Measurements from ENCODE around the gene DOLPP1. TPM values are rescaled to one million over a fixed set of nuclear protein-coding genes. Genes with fewer than 3 reads are reported as not detected.
A peak's percentile ranks its signal among the peaks of the same experiment; 100 is the strongest.

DOLPP1 gene
- total and polyA plus RNA-seq, 2 of the 13 experiments (the other 11 are each of a cell fraction or from before 2014, with no cell fraction given) = 21.0 to 34.1 TPM

- no peak for TF ChIP-seq TBP (CRISPR knock-in tag; IDR thresholded peaks at IDR 0.05)
- no peak for TF ChIP-seq ZNF431 (CRISPR knock-in tag; IDR thresholded peaks at IDR 0.05; ENCODE audit: borderline replicate concordance, low read depth)
- TF ChIP-seq TOE1 (CRISPR knock-in tag; IDR thresholded peaks at IDR 0.05) = no peak
- no peak; the same call in 1 of the 2 replicates for TF ChIP-seq ZFP90 (CRISPR knock-in tag; IDR thresholded peaks at IDR 0.05; ENCODE audit: borderline replicate concordance)
- TF ChIP-seq ZNF674 (CRISPR knock-in tag; IDR thresholded peaks at IDR 0.05; ENCODE audit: low read depth) = no peak
- 0 out of 2 replicates have a peak, but pooled peaks have one; percentile 40 for TF ChIP-seq ZNF616 (CRISPR knock-in tag; IDR thresholded peaks at IDR 0.05; ENCODE audit: low read depth)
- no peak for TF ChIP-seq GTF3A (CRISPR knock-in tag; conservative IDR thresholded peaks at IDR 0.05)
- peak; percentile 42; the same call in 1 of the 2 replicates for TF ChIP-seq PAXIP1 (CRISPR knock-in tag; conservative IDR thresholded peaks at IDR 0.05)
- TF ChIP-seq FOXC1 (CRISPR knock-in tag; IDR thresholded peaks at IDR 0.05; ENCODE audit: borderline replicate concordance) = 0 out of 2 replicates have a peak, but pooled peaks have one; percentile 84
- no peak for TF ChIP-seq CBFB (CRISPR knock-in tag; IDR thresholded peaks at IDR 0.05)
- TF ChIP-seq ZSCAN29 (CRISPR knock-in tag; conservative IDR thresholded peaks at IDR 0.05) = no peak
- peak; percentile 30; the same call in 1 of the 2 replicates for TF ChIP-seq ETV5 (CRISPR knock-in tag; IDR thresholded peaks at IDR 0.05; ENCODE audit: borderline replicate concordance)
- TF ChIP-seq MTF1 (CRISPR knock-in tag; IDR thresholded peaks at IDR 0.05) = no peak
- peak; percentile 74 for TF ChIP-seq POGZ (CRISPR knock-in tag; IDR thresholded peaks at IDR 0.05)
- TF ChIP-seq CBX5 (CRISPR knock-in tag; IDR thresholded peaks at IDR 0.05; ENCODE audit: borderline replicate concordance) = no peak
- TF ChIP-seq SIX4 (CRISPR knock-in tag; IDR thresholded peaks at IDR 0.05) = no peak
- no peak for TF ChIP-seq GFI1 (CRISPR knock-in tag; IDR thresholded peaks at IDR 0.05; ENCODE audit: borderline replicate concordance)
- no peak for TF ChIP-seq ZNF274 (CRISPR knock-in tag; IDR thresholded peaks at IDR 0.05)
- TF ChIP-seq ONECUT2 (CRISPR knock-in tag; IDR thresholded peaks at IDR 0.05) = no peak
- TF ChIP-seq NFRKB (IDR thresholded peaks at IDR 0.05) = no peak
- no peak for TF ChIP-seq GRHL1 (CRISPR knock-in tag; conservative IDR thresholded peaks at IDR 0.05)
- TF ChIP-seq POLR2AphosphoS5 (IDR thresholded peaks at IDR 0.05; ENCODE audit: low read depth, low read length) = peak; percentile 59
- 0 out of 2 replicates have a peak, but pooled peaks have one; percentile 68 for TF ChIP-seq ZNF704 (CRISPR knock-in tag; IDR thresholded peaks at IDR 0.05; ENCODE audit: borderline replicate concordance)
- no peak for TF ChIP-seq ZNF414 (CRISPR knock-in tag; IDR thresholded peaks at IDR 0.05)
These were observed at the start of gene DOLPP1 (continued) for GRCh38 chr9:129080601-129081387.

Measured in HepG2 (cell line).